Medulla oblongata (tissue), 1 donor: ENCODE results near the gene ERVFRD-1.

Experiments
- DNase-seq: peaks from one replicate; pipeline ENCODE4 v3.0.0-alpha.2; 2015; ENCODE audit errors: extremely low spot score

The ERVFRD-1 gene

GRCh38 chr6:11110921-11111768, at the start of gene ERVFRD-1:
Gene ERVFRD-1 (minus strand): TSS chr6:11111725. CDS start chr6:11105310, 6,415 bp downstream.
- no peak for DNase-seq

- DNase-seq, result no peak
Measured at GRCh38 chr6:11160199-11160598, 48.7 kb upstream of the ERVFRD-1 start.

GRCh38 chr6:11155589-11155988, 44.1 kb upstream of the ERVFRD-1 start:
- DNase-seq, result no peak

- DNase-seq, result no peak
Measured at GRCh38 chr6:11153447-11153846, 41.9 kb upstream of the ERVFRD-1 start.

GRCh38 chr6:11152581-11152980, 41.1 kb upstream of the ERVFRD-1 start:
- DNase-seq, result no peak

- DNase-seq, result no peak
Measured at GRCh38 chr6:11151488-11151887, 40.0 kb upstream of the ERVFRD-1 start.

- no peak for DNase-seq
Measured at GRCh38 chr6:11149551-11149950, 38.0 kb upstream of the ERVFRD-1 start.

- no peak for DNase-seq
Measured at GRCh38 chr6:11146117-11146826, 34.7 kb upstream of the ERVFRD-1 start.

- peak; percentile 90 for DNase-seq
Measured at GRCh38 chr6:11144393-11144851, 32.9 kb upstream of the ERVFRD-1 start.

GRCh38 chr6:11143394-11144371, 32.2 kb upstream of the ERVFRD-1 start:
- DNase-seq, result no peak

GRCh38 chr6:11142296-11143027, 30.9 kb upstream of the ERVFRD-1 start:
- DNase-seq, result no peak

GRCh38 chr6:11141295-11141694, 29.8 kb upstream of the ERVFRD-1 start:
- no peak for DNase-seq

GRCh38 chr6:11140056-11140455, 28.5 kb upstream of the ERVFRD-1 start:
- DNase-seq, result no peak

GRCh38 chr6:11139051-11139960, 27.8 kb upstream of the ERVFRD-1 start:
- no peak for DNase-seq

- no peak for DNase-seq
Measured at GRCh38 chr6:11136809-11137208, 25.3 kb upstream of the ERVFRD-1 start.

- DNase-seq, result no peak
Measured at GRCh38 chr6:11133281-11133680, 21.8 kb upstream of the ERVFRD-1 start.

- DNase-seq, result no peak
Measured at GRCh38 chr6:11132194-11132888, 20.8 kb upstream of the ERVFRD-1 start.

GRCh38 chr6:11130605-11131004, 19.1 kb upstream of the ERVFRD-1 start:
- no peak for DNase-seq

GRCh38 chr6:11129908-11130565, 18.5 kb upstream of the ERVFRD-1 start:
- DNase-seq, result no peak
